GM21619 (cell line): ENCODE data around the gene DGKZ.

Experiments
- ATAC-seq: cut with Tn5 transposase; IDR thresholded peaks from one replicate; pipeline ENCODE4 v1.9.1; 2021; ENCODE audit not compliant: unreplicated experiment

DGKZ gene

DNA sequence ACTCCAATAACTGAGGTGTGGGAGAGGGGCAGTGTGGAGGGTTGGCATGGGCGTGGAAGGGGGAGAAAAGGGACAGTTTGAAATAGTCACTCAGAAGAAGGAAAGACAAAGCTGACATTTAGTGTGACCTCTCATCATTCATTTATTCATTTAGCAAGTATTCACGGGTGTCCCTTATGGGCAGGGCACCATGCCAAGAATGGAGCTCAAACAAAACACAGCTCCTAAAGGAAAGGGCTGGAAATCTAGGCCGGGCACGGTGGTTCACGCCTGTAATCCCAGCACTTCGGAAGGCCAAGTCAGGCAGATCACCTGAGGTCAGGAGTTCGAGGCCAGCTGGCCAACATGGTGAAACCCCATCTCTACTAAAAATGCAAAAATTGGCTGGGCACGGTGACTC is 19.4 kb upstream of the DGKZ start:
- no peak for ATAC-seq

DNA sequence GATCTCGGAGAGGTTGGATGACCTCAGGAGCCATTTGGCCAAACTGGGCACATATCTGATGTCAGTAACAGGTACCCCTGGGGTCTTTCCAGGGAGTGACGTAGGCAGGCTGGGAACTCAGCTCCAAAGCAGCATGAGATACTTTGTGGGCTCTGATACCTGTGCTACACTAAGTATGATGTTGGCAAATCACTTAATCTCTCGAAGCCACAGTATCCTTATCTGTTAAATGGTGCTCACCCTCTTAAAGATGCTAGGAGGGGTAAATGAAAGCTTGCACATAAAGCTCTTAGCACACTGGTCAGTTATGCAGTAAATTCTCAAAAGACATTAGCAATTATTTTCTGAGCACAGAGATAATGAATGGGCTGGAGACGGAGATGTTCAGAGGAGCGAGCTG is 17.1 kb upstream of the DGKZ start:
- ATAC-seq: no peak

DNA sequence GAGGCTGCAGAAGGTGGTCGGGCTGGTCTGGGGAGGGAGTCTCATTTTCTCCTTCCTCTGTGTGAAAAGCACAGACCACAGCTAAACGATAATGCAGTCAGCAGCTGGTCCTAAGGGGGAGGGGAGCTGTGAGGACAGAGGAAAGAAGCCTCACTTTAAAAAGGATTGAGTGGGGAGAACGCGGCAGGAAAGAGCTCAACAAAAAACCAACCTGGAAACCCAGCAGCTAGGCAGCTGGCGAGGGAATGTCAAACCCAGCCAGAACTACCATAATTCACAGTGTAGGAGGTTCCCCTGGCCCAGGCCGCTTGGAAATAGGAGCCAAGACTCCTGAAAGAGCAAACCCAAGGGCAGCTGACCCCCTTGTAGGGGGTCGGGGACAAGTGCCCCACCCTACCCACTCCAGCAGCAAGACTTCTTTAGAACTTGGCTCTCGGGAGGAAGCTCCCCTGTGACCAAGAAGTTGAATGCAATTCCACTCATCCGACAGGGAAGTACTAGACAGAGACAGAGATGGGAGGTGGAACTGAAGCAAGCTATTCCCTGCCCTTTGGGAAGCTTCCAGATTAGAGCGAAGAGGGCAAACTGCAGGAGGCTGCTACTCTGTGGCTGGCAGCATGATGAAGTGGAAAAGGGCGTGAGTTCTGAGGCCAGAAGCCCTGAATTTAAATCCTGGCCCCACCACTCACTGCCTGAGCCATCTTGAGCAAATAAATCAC is 16.5 kb upstream of the DGKZ start:
- no peak for ATAC-seq

DNA sequence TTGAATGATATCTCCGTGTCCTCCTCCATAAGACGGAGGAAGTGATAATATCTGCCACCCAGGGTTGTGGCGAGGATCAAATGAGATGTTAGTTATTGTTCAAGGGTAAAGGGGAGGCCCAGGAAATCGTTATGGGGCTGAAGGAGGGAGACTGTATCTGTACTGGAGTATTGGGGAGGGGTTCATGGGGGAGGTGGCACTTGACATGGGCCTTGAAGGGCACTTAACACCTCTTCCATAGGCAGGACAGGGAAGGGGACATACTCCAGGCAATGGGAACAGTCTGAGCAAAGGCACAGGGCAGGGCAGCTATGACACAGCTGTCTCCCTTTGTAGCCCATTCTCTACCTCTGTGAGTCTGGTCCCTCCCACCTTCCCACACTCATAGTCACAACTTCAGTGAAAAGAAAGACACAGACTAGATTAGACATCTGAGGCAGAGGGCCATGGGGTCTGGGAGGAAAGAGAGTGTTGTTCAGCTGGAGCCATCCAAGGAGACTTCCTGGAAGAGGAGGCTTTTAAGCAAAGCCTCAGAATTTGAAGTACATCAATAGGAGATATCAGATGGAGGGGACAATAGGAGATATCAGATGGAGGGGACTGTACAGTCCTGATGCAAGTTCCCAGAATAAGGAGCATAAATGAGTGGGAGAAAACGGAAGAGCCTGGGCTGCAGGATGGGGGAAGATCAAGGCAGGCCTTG is 15.8 kb upstream of the DGKZ start:
- no peak for ATAC-seq

DNA sequence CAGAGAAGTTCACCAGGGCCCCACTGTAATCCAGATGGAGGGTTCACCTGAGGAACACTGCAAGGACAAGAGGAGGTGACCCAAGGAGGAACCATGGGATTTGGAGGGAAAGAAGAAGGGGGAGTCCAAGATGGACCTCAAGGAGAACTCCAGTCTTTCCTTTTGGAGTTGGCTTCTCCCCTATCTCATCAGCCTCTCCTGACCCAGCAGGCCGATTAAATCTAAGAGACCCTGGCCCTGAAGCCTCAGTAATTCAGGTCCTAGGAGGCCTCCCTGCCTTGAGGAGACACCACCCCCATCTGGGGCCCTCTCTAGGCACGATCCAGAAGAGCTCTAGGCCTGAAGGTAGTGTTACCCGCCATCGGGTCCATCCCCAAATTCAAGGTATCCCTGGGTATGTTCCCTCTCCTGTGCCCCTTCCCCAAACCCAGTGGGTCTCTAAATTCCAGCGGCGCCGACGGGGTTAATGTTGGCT is 15.1 kb upstream of the DGKZ start:
- no peak for ATAC-seq

DNA sequence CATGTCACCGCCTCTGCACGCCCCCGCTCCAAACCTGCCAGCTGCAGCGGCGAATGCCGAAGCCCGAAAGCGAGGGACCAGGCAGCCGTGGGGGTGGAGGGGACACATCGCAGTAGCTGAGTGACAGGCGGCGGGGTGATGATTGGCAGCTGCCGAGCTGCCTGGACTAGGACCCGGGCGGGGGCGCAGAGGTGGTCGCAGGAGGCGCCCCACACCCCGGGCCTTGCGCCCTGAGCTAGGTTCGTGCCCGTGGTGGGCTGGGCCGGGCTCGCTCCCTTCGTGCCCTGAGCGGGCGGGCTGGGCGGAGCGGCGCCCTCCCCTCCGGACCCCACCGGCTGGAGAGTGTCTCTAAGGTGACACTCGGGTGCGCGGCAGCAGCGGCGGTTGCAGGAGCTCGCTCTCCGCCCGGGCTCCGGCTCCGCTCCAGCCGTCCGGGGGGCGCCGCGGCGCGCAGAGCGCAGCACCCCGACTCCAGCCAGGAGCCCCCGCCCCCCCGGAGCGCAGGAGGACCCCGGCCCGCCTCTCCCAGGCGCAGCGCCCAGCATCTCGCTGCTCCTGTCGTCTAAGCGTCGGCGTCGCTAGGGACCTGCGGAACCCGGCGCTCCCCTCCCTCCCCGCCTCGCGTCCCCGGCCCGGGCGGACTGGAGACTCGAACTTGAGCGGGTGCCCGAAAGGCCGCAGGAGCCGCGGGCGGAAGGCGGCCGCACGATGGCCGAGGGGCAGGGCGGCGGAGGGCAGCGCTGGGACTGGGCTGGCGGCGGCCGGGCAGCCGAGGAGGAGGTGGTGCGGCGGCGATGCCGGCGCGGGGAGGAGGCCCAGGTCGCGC is 14.5 kb upstream of the DGKZ start:
- ATAC-seq: no peak

DNA sequence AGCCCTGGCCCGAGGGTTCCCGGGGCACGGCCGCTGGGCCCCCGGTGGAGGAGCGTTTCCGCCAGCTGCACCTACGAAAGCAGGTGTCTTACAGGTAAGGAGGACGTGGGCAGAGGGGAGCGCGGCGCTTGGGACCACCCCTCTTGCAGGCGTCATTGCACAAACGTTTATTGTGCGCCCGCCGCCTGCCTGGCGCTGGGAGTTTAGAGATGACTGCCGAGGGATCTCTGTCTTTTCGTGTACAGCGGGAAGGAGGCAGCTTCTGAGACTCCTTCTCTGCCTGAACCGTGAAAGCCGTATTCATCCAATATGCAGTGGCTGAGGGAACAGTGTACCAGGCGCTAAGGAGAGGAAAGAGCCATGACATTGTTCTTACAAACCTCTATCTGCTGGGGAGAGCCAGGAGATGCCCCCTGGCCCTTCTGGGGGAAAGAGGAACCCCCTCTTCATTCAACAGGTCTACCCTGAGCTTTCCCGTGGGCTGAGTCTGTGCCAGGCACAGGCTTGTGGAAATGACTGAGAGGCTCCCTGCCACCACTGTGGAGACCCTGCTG is 13.8 kb upstream of the DGKZ start:
- ATAC-seq: no peak

DNA sequence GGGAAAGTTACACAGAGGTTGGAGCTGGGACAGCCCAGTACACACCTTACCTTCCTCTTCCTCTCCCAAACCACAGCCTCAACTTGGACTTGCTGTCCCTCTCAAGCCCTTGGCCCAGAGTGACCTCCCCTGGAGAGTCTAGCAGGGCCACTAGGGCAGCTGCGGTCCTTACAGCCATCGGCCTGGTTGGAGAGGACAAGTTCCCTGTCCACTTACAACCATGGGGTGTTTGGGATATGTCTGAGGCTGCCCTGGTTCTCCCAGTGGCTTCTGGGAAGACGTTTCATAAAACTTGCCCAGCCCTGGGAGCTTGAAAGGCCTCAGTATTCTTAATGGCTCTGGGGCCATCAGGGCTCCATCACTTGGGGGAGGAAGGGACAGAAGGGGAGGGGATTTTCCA is 13.1 kb upstream of the DGKZ start:
- ATAC-seq: no peak

DNA sequence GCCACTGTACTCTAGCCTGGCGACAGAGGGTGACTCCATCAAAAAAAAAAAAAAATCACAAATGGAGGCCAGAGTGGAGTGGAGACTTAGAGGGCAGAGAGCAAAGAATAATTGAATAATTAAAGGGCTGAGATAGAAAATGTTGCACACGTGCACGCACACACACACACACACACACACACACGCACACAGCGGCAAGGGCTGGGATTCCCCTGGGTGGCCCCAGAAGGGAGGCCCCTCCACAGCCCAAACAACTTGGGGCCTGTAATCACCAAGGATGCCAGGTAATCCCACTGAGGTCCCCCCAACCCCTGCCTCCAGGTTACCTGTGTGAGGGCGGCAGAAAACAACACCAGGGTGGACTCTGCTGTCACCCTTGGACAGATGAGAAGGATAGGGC is 12.0 kb upstream of the DGKZ start:
- no peak for ATAC-seq

DNA sequence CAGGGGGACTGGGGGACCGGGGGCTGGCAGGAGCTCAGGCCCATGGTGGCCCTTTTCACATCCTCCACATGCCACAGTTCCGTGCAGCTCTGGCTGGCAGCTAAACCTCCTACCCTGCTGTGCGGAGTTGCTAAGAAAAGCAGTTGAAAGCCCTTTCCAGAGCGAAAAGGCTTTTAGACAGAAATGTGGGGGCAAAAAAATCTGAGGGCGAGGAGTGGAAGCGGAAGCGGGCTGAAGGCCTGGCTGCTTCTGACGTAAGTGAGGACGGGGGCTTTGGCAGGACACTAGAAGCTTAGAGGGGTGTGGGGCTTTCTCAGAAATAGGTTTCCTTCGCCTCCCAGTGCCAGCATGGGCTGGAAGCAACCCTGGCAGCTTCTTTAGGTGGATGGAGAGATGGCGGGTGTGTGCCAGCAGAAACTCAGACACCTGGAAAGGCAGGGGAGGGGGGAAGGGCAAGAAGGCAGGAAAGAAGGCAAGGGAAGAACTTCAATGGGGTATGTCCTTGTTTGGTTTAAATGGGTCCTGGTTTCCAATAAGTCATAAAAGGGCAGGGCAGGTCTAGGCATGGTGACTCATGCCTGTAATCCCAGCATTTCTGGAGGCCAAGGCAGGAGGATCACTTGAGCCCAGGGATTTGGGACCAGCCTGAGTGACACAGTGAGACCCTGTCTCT is 11.2 kb upstream of the DGKZ start:
- ATAC-seq: no peak

DNA sequence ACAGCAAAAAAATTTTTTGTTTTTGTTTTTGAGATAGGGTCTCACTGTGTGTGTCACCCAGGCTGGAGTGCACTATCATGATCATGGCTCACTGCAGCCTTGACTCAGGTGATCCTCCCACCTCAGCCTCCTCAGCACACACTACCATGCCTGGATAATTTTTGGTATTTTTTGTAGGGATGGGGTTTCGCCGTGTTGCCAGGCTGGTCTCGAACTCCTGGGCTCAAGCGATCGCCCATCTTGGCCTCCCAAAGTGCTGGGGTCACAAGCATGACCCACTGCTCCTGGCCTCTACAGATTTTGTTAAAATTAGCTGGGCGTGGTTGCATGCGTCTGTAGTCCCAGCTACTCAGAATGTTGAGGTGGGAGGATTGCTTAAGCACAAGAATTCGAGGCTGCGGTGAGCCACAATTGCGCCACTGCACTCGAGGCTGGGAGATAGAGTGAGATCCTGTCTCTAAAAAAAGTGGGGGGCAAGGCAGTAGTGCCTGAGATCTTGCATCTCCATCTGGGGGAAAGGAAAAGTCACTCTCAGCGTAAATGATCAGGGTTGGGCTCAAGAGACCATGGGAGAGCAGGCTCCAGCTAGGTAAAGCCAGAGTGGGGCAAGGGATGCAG is 10.6 kb upstream of the DGKZ start:
- ATAC-seq: no peak

DNA sequence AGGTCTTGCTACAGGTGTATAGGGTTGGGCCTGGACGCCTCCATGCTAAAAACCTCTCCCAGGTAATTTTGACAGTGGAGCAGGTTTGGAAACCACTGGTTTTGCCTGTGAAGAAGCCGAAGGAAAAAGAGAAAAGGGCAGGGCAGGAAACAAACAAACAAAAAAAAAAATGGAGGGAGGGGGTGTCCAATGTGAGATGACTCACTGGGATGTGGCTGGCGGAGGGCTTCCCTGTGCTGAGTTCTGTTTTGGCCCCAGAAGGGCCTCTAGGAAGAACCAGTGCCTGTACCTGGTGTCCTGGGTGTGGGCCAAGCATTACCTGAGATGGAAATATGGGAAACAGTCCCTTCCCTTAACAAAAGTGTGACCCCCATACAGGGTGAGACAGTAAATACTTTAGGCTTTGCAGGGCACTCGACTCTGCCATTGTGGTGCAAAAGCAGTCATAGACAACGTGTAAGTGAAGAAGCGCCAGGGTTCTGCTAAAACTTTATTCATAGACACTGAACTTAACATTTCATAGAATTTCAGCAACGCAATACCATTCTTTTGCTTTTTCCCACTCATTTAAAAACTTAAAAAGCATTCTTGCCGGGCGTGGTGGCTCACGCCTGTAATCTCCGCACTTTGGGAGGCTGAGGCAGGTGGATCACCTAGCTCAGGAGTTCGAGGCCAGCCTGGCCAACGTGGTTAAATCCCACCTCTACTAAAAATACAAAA is 9.5 kb upstream of the DGKZ start:
- no peak for ATAC-seq

DNA sequence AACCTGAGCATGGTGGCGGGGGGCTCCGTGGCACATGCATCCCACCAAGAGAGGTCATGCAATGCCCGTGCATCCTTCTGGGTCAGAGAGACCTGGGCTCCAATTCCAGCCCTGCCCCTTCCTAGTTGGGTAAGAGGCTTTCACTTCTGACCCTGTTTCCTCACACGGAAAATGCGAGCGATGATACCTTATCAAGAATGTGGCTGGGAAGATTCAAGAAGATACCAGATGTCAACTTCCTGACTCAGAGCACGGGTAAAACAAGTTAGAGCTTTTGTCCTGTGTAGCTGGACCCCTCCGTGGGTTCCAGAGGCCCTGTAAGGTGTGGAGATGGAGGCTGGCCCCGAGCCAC is 8.7 kb upstream of the DGKZ start:
- no peak for ATAC-seq

DNA sequence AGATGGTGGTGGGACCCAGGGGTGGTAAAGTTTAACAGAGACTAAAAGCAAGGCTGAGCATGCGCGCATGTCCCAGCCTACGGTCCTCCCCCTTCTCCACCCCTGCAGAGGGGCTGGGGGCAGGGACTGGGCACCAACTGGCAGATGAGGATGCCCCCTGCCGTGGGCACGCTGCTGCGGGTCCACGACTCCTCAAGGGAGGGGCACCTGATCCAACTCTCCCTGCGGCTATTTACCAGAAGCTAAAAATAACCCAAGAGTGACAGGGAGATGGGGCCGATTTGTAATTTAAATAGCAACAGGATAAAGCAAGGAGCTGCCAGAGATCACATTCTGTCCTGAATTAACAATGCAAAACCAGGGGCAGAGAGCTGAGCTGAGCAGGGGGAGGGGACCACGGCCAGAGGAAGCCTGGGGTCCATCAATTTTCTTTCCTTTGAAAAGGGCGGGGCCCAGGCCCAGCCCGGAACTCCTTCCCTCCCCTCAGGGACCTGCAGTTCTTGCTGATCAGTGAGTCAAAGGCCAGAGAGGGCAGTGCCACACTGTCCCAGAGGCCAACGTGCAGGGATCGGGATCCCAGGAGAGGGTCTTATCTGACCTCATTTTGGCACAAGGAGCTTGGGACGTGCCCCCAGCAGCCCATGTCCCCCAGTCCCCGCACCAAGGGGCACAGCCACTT is 8.1 kb upstream of the DGKZ start:
- no peak for ATAC-seq

DNA sequence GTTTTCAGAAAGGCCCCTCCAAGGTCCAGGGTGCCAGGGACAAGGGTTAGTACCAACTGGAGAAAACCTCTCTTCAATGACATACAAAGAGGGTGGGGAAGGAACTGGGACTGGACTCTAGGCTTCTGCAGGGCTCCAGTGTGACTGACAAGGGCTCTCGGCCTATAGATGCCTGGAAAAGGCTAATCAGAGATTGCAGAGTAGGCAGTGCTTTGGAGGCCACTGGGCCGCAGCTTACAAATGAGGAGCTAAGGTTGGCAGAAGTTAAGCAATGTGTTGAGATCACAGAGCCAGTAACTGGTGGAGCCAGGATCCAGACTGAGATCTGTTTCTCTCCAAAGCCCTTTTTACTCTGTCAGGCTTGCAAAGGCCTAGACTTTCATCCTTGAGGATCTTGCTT is 7.4 kb upstream of the DGKZ start:
- no peak for ATAC-seq

DNA sequence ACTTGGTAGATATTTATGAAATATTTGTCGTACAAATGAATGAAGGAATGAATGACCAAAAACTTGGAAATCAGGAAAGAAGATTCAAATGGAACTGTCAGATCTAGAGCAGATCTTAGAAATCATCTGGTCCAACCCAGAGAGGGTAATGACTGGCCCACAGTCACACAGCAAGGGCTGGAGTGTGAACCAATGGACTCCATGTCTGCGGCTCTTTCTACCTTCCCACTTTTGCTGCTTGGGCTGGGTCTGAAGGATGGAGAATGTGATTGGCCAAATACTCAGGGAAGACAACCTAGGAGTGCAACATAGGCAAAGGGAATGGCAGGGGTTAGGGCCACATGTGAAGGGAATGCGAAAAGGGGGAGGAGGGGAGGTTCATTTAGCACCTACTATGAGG is 5.8 kb upstream of the DGKZ start:
- no peak for ATAC-seq

DNA sequence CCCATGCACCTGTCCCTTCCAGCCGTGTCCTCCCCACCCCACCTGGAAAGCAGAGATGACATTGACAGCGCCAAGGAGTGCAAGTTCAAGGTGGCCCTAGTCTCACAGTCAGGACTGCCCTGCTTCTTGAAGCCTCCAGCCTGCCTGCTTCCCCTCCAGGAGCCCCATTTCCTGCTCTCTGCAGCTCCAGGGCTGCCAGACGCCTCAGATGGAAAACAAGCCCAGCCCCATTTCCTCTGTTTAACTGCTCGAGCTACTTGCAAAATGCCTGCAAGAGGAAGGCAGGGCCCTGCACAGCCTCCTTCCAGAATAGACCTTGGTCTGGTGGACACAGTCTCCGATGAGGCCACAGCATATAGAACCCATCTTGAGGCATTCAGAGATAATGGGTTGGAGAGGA is 5.0 kb upstream of the DGKZ start:
- no peak for ATAC-seq

DNA sequence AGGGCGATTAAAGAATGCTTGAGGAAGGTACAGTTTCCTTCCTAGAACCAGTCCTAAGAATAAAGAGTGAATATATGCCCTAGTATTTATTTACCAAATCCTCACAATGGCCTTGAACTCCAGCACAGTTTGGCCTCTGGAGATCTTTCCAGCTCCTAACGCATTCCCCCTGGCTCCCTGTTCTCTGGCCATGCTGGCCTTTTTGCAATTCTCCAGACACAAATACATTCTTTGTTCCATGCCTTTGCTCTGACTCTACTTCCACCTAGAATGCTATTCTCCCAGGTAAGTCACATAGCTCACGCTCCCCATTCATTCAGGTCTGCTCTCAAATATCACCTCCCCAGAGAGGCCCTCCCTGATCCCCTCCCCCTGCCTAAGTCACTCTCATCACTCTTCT is 3.7 kb upstream of the DGKZ start:
- no peak for ATAC-seq

DNA sequence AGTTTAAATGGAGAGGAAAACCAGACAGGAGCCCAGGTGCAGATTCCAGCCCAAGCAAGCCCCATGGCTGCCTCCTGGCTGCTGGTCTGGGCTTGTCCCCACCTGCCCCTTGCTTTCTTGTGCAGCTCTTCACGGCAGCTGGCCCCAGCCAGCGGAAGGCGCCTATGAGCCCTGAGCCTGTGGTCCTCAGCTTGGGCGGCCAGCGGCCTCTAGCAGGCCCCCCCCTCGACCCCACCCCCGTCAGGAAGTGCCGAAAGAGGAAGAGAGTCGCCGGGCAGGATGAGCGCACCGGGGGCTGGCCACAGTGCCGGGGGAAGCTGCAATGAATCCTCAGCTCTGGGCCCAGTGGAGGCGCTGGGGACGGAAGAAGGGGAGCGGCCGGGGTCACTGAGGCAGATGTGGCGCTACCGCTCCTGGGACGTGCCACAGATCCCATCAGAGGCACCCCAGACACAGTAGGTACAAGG is 2.1 kb upstream of the DGKZ start:
- no peak for ATAC-seq
